GM18861 (cell line): Measurements from ENCODE around the gene EPHB2.
"Not testable (repeated sequence)": the region's sequence is repeated elsewhere in the genome, so short reads cannot be mapped to it uniquely, and the experiment has no call there.

Experiments used
- ATAC-seq: cut with Tn5 transposase; IDR thresholded peaks from one replicate; pipeline ENCODE4 v1.9.1; 2021; ENCODE audit not compliant: unreplicated experiment

Gene EPHB2

GRCh38 chr1:22932803-22933470 lies 222.3 kb downstream of the EPHB2 start:
- ATAC-seq = no peak

GRCh38 chr1:22935433-22935832 lies 224.8 kb downstream of the EPHB2 start:
- no peak for ATAC-seq

GRCh38 chr1:22936681-22937080 lies 226.0 kb downstream of the EPHB2 start:
- no peak for ATAC-seq

GRCh38 chr1:22941257-22941656 lies 230.6 kb downstream of the EPHB2 start:
- no peak for ATAC-seq

- no peak for ATAC-seq
Measured at GRCh38 chr1:22944346-22945055, 233.9 kb downstream of the EPHB2 start.

GRCh38 chr1:22945171-22945570 lies 234.5 kb downstream of the EPHB2 start:
- ATAC-seq = not testable (repeated sequence)

GRCh38 chr1:22949822-22950331 lies 239.2 kb downstream of the EPHB2 start:
- no peak for ATAC-seq

GRCh38 chr1:22951796-22952195 lies 241.2 kb downstream of the EPHB2 start:
- no peak for ATAC-seq

- ATAC-seq = no peak
Measured at GRCh38 chr1:22952694-22953056, 242.0 kb downstream of the EPHB2 start.

- ATAC-seq = no peak
Measured at GRCh38 chr1:22953057-22953739, 242.6 kb downstream of the EPHB2 start.

GRCh38 chr1:22953740-22954141 lies 243.1 kb downstream of the EPHB2 start:
- ATAC-seq = no peak

GRCh38 chr1:22955146-22955545 lies 244.5 kb downstream of the EPHB2 start:
- ATAC-seq = no peak

GRCh38 chr1:22957066-22957465 lies 246.4 kb downstream of the EPHB2 start:
- ATAC-seq = no peak

GRCh38 chr1:22958556-22958955 lies 247.9 kb downstream of the EPHB2 start:
- ATAC-seq = no peak

GRCh38 chr1:22959545-22960360 lies 249.1 kb downstream of the EPHB2 start:
- no peak for ATAC-seq

GRCh38 chr1:22962558-22962957 lies 251.9 kb downstream of the EPHB2 start:
- no peak for ATAC-seq

- no peak for ATAC-seq
Measured at GRCh38 chr1:22963044-22963677, 252.5 kb downstream of the EPHB2 start.

GRCh38 chr1:22966309-22966708 lies 255.7 kb downstream of the EPHB2 start:
- ATAC-seq = no peak

- ATAC-seq = no peak
Measured at GRCh38 chr1:22967833-22968232, 257.2 kb downstream of the EPHB2 start.

- no peak for ATAC-seq
Measured at GRCh38 chr1:22969304-22969709, 258.7 kb downstream of the EPHB2 start.

- ATAC-seq = no peak
Measured at GRCh38 chr1:22970096-22970495, 259.5 kb downstream of the EPHB2 start.
